SH-SY5Y (cell line): Measurements from ENCODE around the gene VSTM4.

ENCODE experiments used
- GATA2 ChIP-seq: IDR thresholded peaks from 2 replicates; pipeline ENCODE4 v1.6.1; 2011; ENCODE audit warnings: mild to moderate bottlenecking, low read depth, low read length
- GATA3 ChIP-seq: IDR thresholded peaks from 2 replicates; pipeline ENCODE4 v1.6.1; 2011; ENCODE audit warnings: low read depth, mild to moderate bottlenecking, low read length, moderate library complexity

DNA sequence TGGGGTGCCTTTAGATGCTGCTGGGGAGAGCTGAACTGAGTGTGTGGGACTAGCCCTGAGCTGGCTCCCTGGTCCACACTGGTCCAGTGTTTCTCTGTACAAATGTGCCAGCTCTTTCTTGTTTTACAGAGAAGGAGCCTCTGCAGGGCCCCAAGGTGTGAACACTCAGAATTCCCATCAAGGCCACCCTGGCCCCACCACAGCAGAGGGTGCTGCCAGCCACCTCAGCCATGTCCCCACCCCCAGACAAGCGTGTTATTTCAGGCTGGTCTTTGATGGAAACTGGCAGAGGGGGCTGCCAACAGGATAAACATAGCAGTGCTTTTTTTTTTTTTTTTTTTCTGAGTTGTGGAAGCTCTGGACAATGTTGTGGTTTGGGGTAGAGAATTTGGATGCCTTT lies 107.2 kb downstream of the VSTM4 start:
- TF ChIP-seq GATA2 (no peak), GATA3 (no peak)
